IMR-90 (cell line): ENCODE results near the gene PCBP3. TPM values are rescaled to one million over a fixed set of nuclear protein-coding genes. Genes with fewer than 3 reads are reported as not detected.
"Not testable (repeated sequence)": the region's sequence is repeated elsewhere in the genome, so short reads cannot be mapped to it uniquely, and the experiment has no call there.

ENCODE experiments used
- ATAC-seq: fragments of 200-7000 bp; cut with Tn5 transposase; 2 replicates; pipeline ENCODE4 v1.9.1; 2020; ENCODE audit warnings: low read depth, mild to moderate bottlenecking, moderate library complexity
- BruUV-seq: library from RNA; stranded (reverse); fragments of 400-500 nt; replicated peaks from 2 replicates; lab custom pipeline; 2021; lab: Mats Ljungman, UMichigan
- CTCF ChIA-PET: fragments of 300-600 bp; formaldehyde crosslinking; extraction: SDS; loops from one replicate; lab custom pipeline; 2021; ENCODE audit warnings: antibody characterized with exemption; lab: Yijun Ruan, JAX
- POLR2A ChIA-PET: fragments of 300-600 bp; sonication (Branson Sonifier 250); formaldehyde crosslinking; loops from one replicate; lab custom pipeline; 2022; ENCODE audit warnings: antibody characterized with exemption; ENCODE audit not compliant: unreplicated experiment; lab: Charles Lee
- DNase-seq: peaks from one replicate; pipeline ENCODE4 v3.0.0; 2013
- H2AFZ ChIP-seq: replicated peaks from 2 replicates; pipeline ENCODE3; 2013; ENCODE audit warnings: low read length, mild to moderate bottlenecking; ENCODE audit not compliant: poor library complexity
- H2AK5ac ChIP-seq: 2 replicates; pipeline ENCODE4 v1.6.1; 2013; ENCODE audit warnings: low read depth, low read length, inconsistent platforms
- H2AK9ac ChIP-seq: replicated peaks from 2 replicates; pipeline ENCODE3; 2013; ENCODE audit warnings: mild to moderate bottlenecking, low read depth, low read length, moderate library complexity; ENCODE audit not compliant: poor library complexity
- H2BK120ac ChIP-seq: 2 replicates; pipeline ENCODE4 v1.6.1; 2013; ENCODE audit warnings: low read depth, low read length, inconsistent platforms
- H2BK15ac ChIP-seq: 3 replicates; pipeline ENCODE4 v1.6.1; 2013; ENCODE audit warnings: low read depth, low read length, inconsistent platforms
- H2BK20ac ChIP-seq: 2 replicates; pipeline ENCODE4 v1.6.1; 2013; ENCODE audit warnings: low read depth, mild to moderate bottlenecking, inconsistent platforms, low read length, moderate library complexity
- H2BK5ac ChIP-seq: 2 replicates; pipeline ENCODE4 v1.6.1; 2013; ENCODE audit warnings: mild to moderate bottlenecking, low read depth, low read length, inconsistent platforms; ENCODE audit not compliant: poor library complexity, severe bottlenecking
- H3K14ac ChIP-seq: replicated peaks from 2 replicates; pipeline ENCODE4 v1.6.1; 2013; ENCODE audit warnings: low read depth, low read length, inconsistent platforms
- H3K18ac ChIP-seq: 2 replicates; pipeline ENCODE4 v1.6.1; 2013; ENCODE audit warnings: low read depth, low read length, control low read depth
- H3K23ac ChIP-seq: 2 replicates; pipeline ENCODE4 v1.6.1; 2013; ENCODE audit warnings: low read depth, low read length, inconsistent platforms
- H3K27ac ChIP-seq: 2 replicates; pipeline ENCODE4 v1.5.1; 2013; ENCODE audit warnings: mild to moderate bottlenecking, control low read depth, low read length; ENCODE audit not compliant: insufficient read depth
- H3K27me3 ChIP-seq: 2 replicates; pipeline ENCODE4 v1.6.1; 2013; ENCODE audit warnings: low read length; ENCODE audit not compliant: control insufficient read depth, insufficient read depth
- H3K36me3 ChIP-seq: 2 replicates; pipeline ENCODE4 v1.6.1; 2013; ENCODE audit warnings: low read length, mixed read lengths; ENCODE audit not compliant: control insufficient read depth, insufficient read depth
- H3K4ac ChIP-seq: 2 replicates; pipeline ENCODE4 v1.6.1; 2013; ENCODE audit warnings: low read depth, low read length, inconsistent platforms
- H3K4me1 ChIP-seq: 2 replicates; pipeline ENCODE4 v1.6.1; 2013; ENCODE audit warnings: low read length, mixed read lengths; ENCODE audit not compliant: control insufficient read depth, insufficient read depth
- H3K4me2 ChIP-seq: 2 replicates; pipeline ENCODE4 v1.6.1; 2013; ENCODE audit warnings: low read depth, mild to moderate bottlenecking, control low read depth, low read length, moderate library complexity
- H3K4me3 ChIP-seq: 2 replicates; pipeline ENCODE4 v1.5.1; 2013; ENCODE audit warnings: low read depth, mild to moderate bottlenecking, control low read depth, low read length, moderate library complexity; ENCODE audit not compliant: insufficient read depth
- H3K56ac ChIP-seq: 2 replicates; pipeline ENCODE4 v1.6.1; 2013; ENCODE audit warnings: low read length, inconsistent platforms; ENCODE audit not compliant: insufficient read depth; ENCODE audit errors: extremely low read depth
- H3K79me1 ChIP-seq, 2 experiments: 2 replicates each; pipeline ENCODE4 v1.6.1; 2013; ENCODE audit warnings: low read length in 2 of 2, inconsistent platforms in 1 of 2, low read depth in 1 of 2
- H3K9ac ChIP-seq: 2 replicates; pipeline ENCODE4 v1.6.1; 2013; ENCODE audit warnings: low read depth, low read length, control low read depth
- H3K9me1 ChIP-seq: 2 replicates; pipeline ENCODE4 v1.6.1; 2013; ENCODE audit warnings: low read length, inconsistent platforms; ENCODE audit not compliant: insufficient read depth
- H3K9me3 ChIP-seq: 2 replicates; pipeline ENCODE4 v1.6.1; 2013; ENCODE audit warnings: low read length; ENCODE audit not compliant: control insufficient read depth, insufficient read depth
- H4K20me1 ChIP-seq: 2 replicates; pipeline ENCODE4 v1.6.1; 2013; ENCODE audit warnings: low read length, inconsistent platforms; ENCODE audit not compliant: insufficient read depth
- H4K5ac ChIP-seq: 2 replicates; pipeline ENCODE4 v1.6.1; 2013; ENCODE audit warnings: mild to moderate bottlenecking, low read depth, low read length, control low read depth
- H4K8ac ChIP-seq, 2 experiments: 2 replicates each; pipeline ENCODE4 v1.6.1; 2013; ENCODE audit warnings: low read depth in 2 of 2, low read length in 2 of 2, control low read depth in 1 of 2, inconsistent platforms in 1 of 2
- H4K91ac ChIP-seq: 2 replicates; pipeline ENCODE4 v1.6.1; 2013; ENCODE audit warnings: low read depth, low read length, inconsistent platforms; ENCODE audit not compliant: insufficient read depth
- CHD1 ChIP-seq: IDR thresholded peaks from 2 replicates; pipeline ENCODE4 v1.6.1; 2012; ENCODE audit warnings: low read depth, low read length, improper control_type of control experiment
- WGBS, 2 experiments: methylation state at CpG; one replicate each; pipeline versions ENCODE4 v1.1.5 to v1.1.7; 2013; ENCODE audit warnings: missing lambda C conversion rate in 2 of 2; ENCODE audit not compliant: insufficient read length in 1 of 2; ENCODE audit errors: extremely low coverage in 2 of 2; 5-methylcytosine and 5-hydroxymethylcytosine counted together
- dilution Hi-C: fragments of 300-500 bp; cut with HindIII; formaldehyde crosslinking; loops from one replicate; pipeline ENCODE4 v1.14.3; 2018; ENCODE audit warnings: low sequenced_read_pairs; ENCODE audit not compliant: unreplicated experiment
- in situ Hi-C: fragments of 300-500 bp; cut with MboI; formaldehyde crosslinking; loops from 3 replicates; pipeline ENCODE4 v1.14.3; 2019; ENCODE audit warnings: low sequenced_read_pairs, inconsistent platforms, mixed read lengths
- intact Hi-C: fragments of 100-400 bp; cut with micrococcal nuclease; formaldehyde crosslinking; loops from 2 replicates; pipeline ENCODE4 v1.10.0; 2022
- polyA plus RNA-seq, 3 experiments: library from polyadenylated mRNA; depleted of rRNA; stranded (reverse); fragments of >200 nt; gene quantifications; 2 replicates each; pipeline ENCODE4 v1.2.3, GENCODE V29; 2012; ENCODE audit warnings: low replicate concordance in 1 of 3
- total RNA-seq: library from RNA; depleted of rRNA; stranded (reverse); fragments of >200 nt; gene quantifications from 2 replicates; pipeline ENCODE4 v1.2.3, GENCODE V29; 2012

Gene PCBP3
- total and polyA plus RNA-seq, 2 of the 4 experiments (the other 2 are of a cell fraction): 2.9 to 3.9 TPM

- no peak overlapping the region for H3K27ac ChIP-seq
- CTCF ChIA-PET: interaction anchor here (0.9 kb wide), 1 partner anchor 41 kb away, joined by 3 read pairs; no protein-coding TSS in a partner anchor
- H2AFZ ChIP-seq: no peak overlapping the region
- H3K27me3 ChIP-seq: peaks cover 44% of the 10 kb centered on the region
- ATAC-seq: no peak
- no peak overlapping the region for H2BK120ac ChIP-seq
- H4K20me1 ChIP-seq: no peaks in the 10 kb centered on the region
- H4K91ac ChIP-seq: no peak overlapping the region
- H3K36me3 ChIP-seq: no peaks in the 10 kb centered on the region
- H3K4me2 ChIP-seq: no peak overlapping the region
- no peak overlapping the region for H2BK15ac ChIP-seq
- H4K8ac ChIP-seq: no peak overlapping the region
- no peak for TF ChIP-seq CHD1
- no peak overlapping the region for H4K5ac ChIP-seq
- no peak overlapping the region for H3K23ac ChIP-seq
- H3K9me3 ChIP-seq: peaks cover 25% of the 10 kb centered on the region
- POLR2A ChIA-PET: no interaction called here
- no peak overlapping the region for H3K4ac ChIP-seq
- H3K4me3 ChIP-seq: no peak overlapping the region
- BruUV-seq: no TSS peak
- dilution Hi-C loops (no loop called here), intact Hi-C loops (no loop called here), in situ Hi-C loops (no loop called here)
- no peaks in the 10 kb centered on the region for H3K4me1 ChIP-seq
- H2AK9ac ChIP-seq: no peak overlapping the region
- no peak overlapping the region for H2AK5ac ChIP-seq
- no peak overlapping the region for H3K18ac ChIP-seq
- H3K56ac ChIP-seq: no peak overlapping the region
- DNase-seq: no peak
- no peak overlapping the region for H2BK20ac ChIP-seq
- no peak overlapping the region for H2BK5ac ChIP-seq
- no peak overlapping the region for H3K14ac ChIP-seq
- no peak overlapping the region for H3K9ac ChIP-seq
- no peaks in the 10 kb centered on the region for H3K9me1 ChIP-seq
- H3K79me1 ChIP-seq: no peaks in the 10 kb centered on the region
Observed at GRCh38 chr21:45603481-45603880, 40.0 kb upstream of the PCBP3 start.

GRCh38 chr21:45604681-45605080, 38.8 kb upstream of the PCBP3 start:
- H2BK5ac ChIP-seq, in situ Hi-C loops, H4K5ac ChIP-seq, H3K23ac ChIP-seq, H3K9ac ChIP-seq, H3K14ac ChIP-seq, POLR2A ChIA-PET, BruUV-seq, H3K79me1 ChIP-seq, H3K18ac ChIP-seq, H2AK9ac ChIP-seq, H3K27ac ChIP-seq, H3K4me2 ChIP-seq, H4K20me1 ChIP-seq, dilution Hi-C loops, CTCF ChIA-PET, ATAC-seq, H4K91ac ChIP-seq, H3K4me1 ChIP-seq, H3K36me3 ChIP-seq, H3K4ac ChIP-seq, H2AFZ ChIP-seq, H2BK15ac ChIP-seq, H4K8ac ChIP-seq, H3K56ac ChIP-seq, H3K9me1 ChIP-seq, DNase-seq, intact Hi-C loops, H2BK120ac ChIP-seq, H2AK5ac ChIP-seq, H3K4me3 ChIP-seq, H2BK20ac ChIP-seq: not testable (repeated sequence)
- Histone ChIP-seq H3K27me3 (peaks cover 39% of the 10 kb centered on the region), H3K9me3 (peaks cover 25% of the 10 kb centered on the region)
- WGBS, 2 experiments: 90% methylated on average over 5 of the region's 8 CpGs; no CpG with 5 or more reads in 1 of the 2 experiments
